ENCODE data around the gene CDH4.

CDH4 gene

DNA sequence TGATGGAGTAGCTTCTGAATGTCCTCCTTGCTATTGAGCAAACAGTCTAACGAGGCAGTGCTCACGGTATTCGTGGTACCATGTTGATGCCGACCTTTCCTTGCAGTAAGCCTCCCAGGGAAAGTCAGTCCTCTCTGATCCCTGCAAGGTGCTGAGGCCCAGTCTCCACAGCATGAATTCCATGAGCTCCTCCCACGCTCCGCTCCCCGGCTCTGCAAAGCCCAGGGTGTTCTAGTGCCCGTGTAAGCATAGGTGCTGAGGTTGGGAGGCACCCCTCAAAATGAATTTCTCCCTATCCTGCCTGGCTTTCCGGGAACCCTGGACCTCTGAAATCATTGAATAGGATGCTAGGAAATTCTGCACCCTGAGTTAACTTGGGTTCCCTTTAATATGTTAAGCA is 562.7 kb downstream of the CDH4 start:
- H3K27me3 ChIP-seq (ENCODE audit: control insufficient read depth in 3 of 3, insufficient read depth in 3 of 3, low read depth in 1 of 3, low read length in 3 of 3): no peaks in the 10 kb centered on the region
- H3K4me2 ChIP-seq (ENCODE audit: insufficient read depth, low read length, poor library complexity, severe bottlenecking): no peak overlapping the region
- no peak for DNase-seq (ENCODE audit: low spot score)
- no CpG with 5 or more reads among the region's 9 CpGs for WGBS, 2 donors (ENCODE audit: extremely low coverage in 2 of 2, insufficient read length in 2 of 2, insufficient replicate concordance in 1 of 2)
- H4K8ac ChIP-seq (ENCODE audit: low read depth, low read length): no peak overlapping the region
- H3K4ac ChIP-seq (ENCODE audit: low read length): no peak overlapping the region
- no peak overlapping the region for H2BK15ac ChIP-seq (ENCODE audit: low read length)
- H3K4me3 ChIP-seq (ENCODE audit: low read length in 2 of 2): no peak overlapping the region
- no peak overlapping the region for H3K14ac ChIP-seq (ENCODE audit: low read length)
- no peak overlapping the region for H3K27ac ChIP-seq (replicated peaks; ENCODE audit: low read length)
- no peaks in the 10 kb centered on the region for H3K4me1 ChIP-seq (ENCODE audit: control insufficient read depth in 2 of 2, insufficient read depth in 1 of 2, low read depth in 1 of 2, low read length in 2 of 2)
- H3K79me1 ChIP-seq (ENCODE audit: low read depth, low read length): no peaks in the 10 kb centered on the region
- peak overlapping the region; percentile 7 for H3K9ac ChIP-seq (ENCODE audit: low read depth, low read length, poor library complexity)
- H3K18ac ChIP-seq (ENCODE audit: low read length): no peak overlapping the region
- H2AK5ac ChIP-seq (ENCODE audit: low read depth, low read length): no peak overlapping the region
- no peak overlapping the region for H3K23ac ChIP-seq (ENCODE audit: low read depth, low read length, poor library complexity)
- H2BK5ac ChIP-seq (ENCODE audit: low read length): no peak overlapping the region
- no peak overlapping the region for H2BK120ac ChIP-seq (ENCODE audit: low read depth, low read length)
- no peak overlapping the region for H4K91ac ChIP-seq (ENCODE audit: low read depth, low read length, poor library complexity)
- H2AFZ ChIP-seq (ENCODE audit: low read length): no peak overlapping the region
- H2BK12ac ChIP-seq (ENCODE audit: low read length): no peak overlapping the region
- H3K9me3 ChIP-seq (replicated peaks in 1 of 2; ENCODE audit: control insufficient read depth in 2 of 2, insufficient read depth in 1 of 2, low read depth in 1 of 2, low read length in 2 of 2): no peaks in the 10 kb centered on the region
- H3K36me3 ChIP-seq (replicated peaks in 1 of 2; ENCODE audit: control insufficient read depth in 2 of 2, insufficient read depth in 2 of 2, low read length in 2 of 2): no peaks in the 10 kb centered on the region

DNA sequence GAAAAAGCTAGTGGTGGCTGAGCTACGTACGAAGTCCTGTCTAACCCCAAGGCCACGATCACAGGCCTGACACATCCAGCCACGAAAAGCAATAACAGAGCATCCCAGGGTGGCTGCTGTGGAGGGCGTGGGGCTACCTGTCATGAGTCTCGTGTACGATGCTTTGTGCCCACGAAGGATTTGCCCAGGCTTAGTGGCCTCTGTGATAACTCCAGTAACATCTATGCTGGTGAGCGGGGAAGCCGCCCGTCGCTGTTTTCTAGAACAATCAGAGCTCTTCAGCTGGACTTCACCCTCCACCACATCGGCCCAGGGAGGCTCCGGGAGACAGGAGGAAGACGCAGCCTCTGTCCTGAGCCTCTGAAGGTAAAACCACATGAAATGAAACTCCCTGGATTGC is 563.1 kb downstream of the CDH4 start:
- H3K4me1 ChIP-seq (ENCODE audit: control insufficient read depth in 2 of 2, insufficient read depth in 1 of 2, low read depth in 1 of 2, low read length in 2 of 2): no peaks in the 10 kb centered on the region
- DNase-seq (ENCODE audit: low spot score): no peak

DNA sequence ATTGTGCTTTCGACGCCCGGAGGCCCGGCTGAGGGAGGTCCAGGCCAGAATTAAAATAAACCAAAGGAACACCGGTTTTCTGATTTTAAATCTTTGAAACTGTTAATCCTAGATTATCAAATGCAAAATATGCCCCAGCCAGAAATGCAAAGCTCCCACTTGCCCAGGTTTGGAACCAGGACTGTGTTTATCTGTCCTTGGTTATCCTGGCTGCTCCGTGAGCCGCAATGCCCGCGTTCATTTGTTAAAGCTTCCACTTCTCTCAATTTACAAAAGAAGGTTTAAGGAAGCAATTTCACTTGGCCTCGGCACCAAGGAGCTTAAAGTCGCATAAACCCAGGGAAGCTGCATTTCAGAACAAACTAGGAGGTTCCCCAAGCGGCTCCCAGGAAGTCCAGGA is 563.6 kb downstream of the CDH4 start:
- no peak overlapping the region for H2BK12ac ChIP-seq (ENCODE audit: low read length)

More for the DNA sequence above, 563.1 kb downstream of the CDH4 start:
- Histone ChIP-seq H3K4ac (ENCODE audit: low read length) (no peak overlapping the region), H3K4me3 (ENCODE audit: low read length in 2 of 2) (no peak overlapping the region), H2BK120ac (ENCODE audit: low read depth, low read length) (no peak overlapping the region), H4K91ac (ENCODE audit: low read depth, low read length, poor library complexity) (no peak overlapping the region), H3K4me2 (ENCODE audit: insufficient read depth, low read length, poor library complexity, severe bottlenecking) (no peak overlapping the region), H3K9ac (ENCODE audit: low read depth, low read length, poor library complexity) (no peak overlapping the region), H3K27ac (replicated peaks; ENCODE audit: low read length) (no peak overlapping the region), H2BK12ac (ENCODE audit: low read length) (no peak overlapping the region), H3K36me3 (replicated peaks in 1 of 2; ENCODE audit: control insufficient read depth in 2 of 2, insufficient read depth in 2 of 2, low read length in 2 of 2) (no peaks in the 10 kb centered on the region), H2AK5ac (ENCODE audit: low read depth, low read length) (no peak overlapping the region), H3K79me1 (ENCODE audit: low read depth, low read length) (no peaks in the 10 kb centered on the region), H3K27me3 (ENCODE audit: control insufficient read depth in 3 of 3, insufficient read depth in 3 of 3, low read depth in 1 of 3, low read length in 3 of 3) (no peaks in the 10 kb centered on the region), H3K18ac (ENCODE audit: low read length) (no peak overlapping the region), H2AFZ (ENCODE audit: low read length) (no peak overlapping the region), H3K9me3 (replicated peaks in 1 of 2; ENCODE audit: control insufficient read depth in 2 of 2, insufficient read depth in 1 of 2, low read depth in 1 of 2, low read length in 2 of 2) (no peaks in the 10 kb centered on the region), H3K23ac (ENCODE audit: low read depth, low read length, poor library complexity) (no peak overlapping the region), H2BK15ac (ENCODE audit: low read length) (no peak overlapping the region), H3K14ac (ENCODE audit: low read length) (no peak overlapping the region), H2BK5ac (ENCODE audit: low read length) (no peak overlapping the region), H4K8ac (ENCODE audit: low read depth, low read length) (no peak overlapping the region)
- no CpG with 5 or more reads among the region's 15 CpGs for WGBS, 2 donors (ENCODE audit: extremely low coverage in 2 of 2, insufficient read length in 2 of 2, insufficient replicate concordance in 1 of 2)

DNA sequence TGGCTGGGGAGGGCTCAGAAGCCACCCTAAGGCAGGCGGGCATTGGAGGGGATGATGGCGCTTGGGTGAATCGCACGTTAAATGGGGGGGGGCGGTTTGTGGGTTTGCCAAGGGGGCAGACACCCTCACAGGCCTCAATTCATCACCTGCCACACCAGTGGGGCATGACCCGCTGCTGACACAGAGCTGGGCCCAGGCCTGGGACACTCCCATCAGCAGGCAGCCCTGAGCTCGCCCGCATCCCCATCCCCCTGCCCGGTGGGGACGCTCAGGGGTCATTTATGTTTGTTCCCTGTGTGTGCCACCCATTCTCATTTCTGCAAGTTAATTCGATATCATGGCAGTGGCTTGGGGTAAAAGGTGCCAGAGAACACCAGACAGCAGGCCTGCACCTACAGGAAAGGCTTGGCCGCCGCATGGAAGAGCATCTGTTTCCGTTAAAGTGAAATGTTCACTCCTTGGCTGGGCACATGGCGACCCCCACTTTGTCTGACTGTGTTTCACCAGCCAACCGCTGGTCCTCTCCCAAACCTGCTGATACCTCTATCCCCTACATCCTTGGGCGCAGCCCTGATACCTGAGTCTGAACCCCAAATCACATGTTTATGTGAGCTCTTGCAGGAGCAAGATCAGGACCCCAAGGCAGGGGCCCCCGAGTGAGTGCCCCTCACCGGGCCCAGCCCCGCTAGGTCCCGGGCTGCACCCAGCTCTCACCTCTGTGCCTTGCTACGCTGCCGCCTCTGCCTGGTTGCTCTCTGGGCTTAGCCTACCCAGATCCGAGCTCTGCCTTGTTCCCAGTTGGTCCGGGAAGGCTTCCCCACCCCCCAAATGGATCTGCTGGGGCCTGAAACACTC is 564.8 kb downstream of the CDH4 start:
- H3K79me1 ChIP-seq (ENCODE audit: low read depth, low read length): no peaks in the 10 kb centered on the region
- H3K4ac ChIP-seq (ENCODE audit: low read length): no peak overlapping the region
- H3K9ac ChIP-seq (ENCODE audit: low read depth, low read length, poor library complexity): peak overlapping the region; percentile 75
- H4K8ac ChIP-seq (ENCODE audit: low read depth, low read length): peak overlapping the region; percentile 10
- H2AFZ ChIP-seq (ENCODE audit: low read length): no peak overlapping the region
- peak overlapping the region; percentile 29 for H3K23ac ChIP-seq (ENCODE audit: low read depth, low read length, poor library complexity)
- peak overlapping the region; percentile 79 for H3K14ac ChIP-seq (ENCODE audit: low read length)
- no peak overlapping the region for H2BK120ac ChIP-seq (ENCODE audit: low read depth, low read length)
- no peak for DNase-seq (ENCODE audit: low spot score)
- H3K36me3 ChIP-seq (replicated peaks in 1 of 2; ENCODE audit: control insufficient read depth in 2 of 2, insufficient read depth in 2 of 2, low read length in 2 of 2): no peaks in the 10 kb centered on the region
- no peak overlapping the region for H3K4me3 ChIP-seq (ENCODE audit: low read length in 2 of 2)
- no peaks in the 10 kb centered on the region for H3K27me3 ChIP-seq (ENCODE audit: control insufficient read depth in 3 of 3, insufficient read depth in 3 of 3, low read depth in 1 of 3, low read length in 3 of 3)
- H2BK5ac ChIP-seq (ENCODE audit: low read length): peak overlapping the region; percentile 62
- WGBS, 2 donors (ENCODE audit: extremely low coverage in 2 of 2, insufficient read length in 2 of 2, insufficient replicate concordance in 1 of 2): no CpG with 5 or more reads among the region's 25 CpGs
- peak overlapping the region; percentile 19 for H3K18ac ChIP-seq (ENCODE audit: low read length)
- no peak overlapping the region for H2BK15ac ChIP-seq (ENCODE audit: low read length)
- peak overlapping the region; percentile 28 for H4K91ac ChIP-seq (ENCODE audit: low read depth, low read length, poor library complexity)
- H3K27ac ChIP-seq (replicated peaks; ENCODE audit: low read length): no peak overlapping the region
- H2AK5ac ChIP-seq (ENCODE audit: low read depth, low read length): no peak overlapping the region
- peak overlapping the region; percentile 58 for H2BK12ac ChIP-seq (ENCODE audit: low read length)
- no peaks in the 10 kb centered on the region for H3K9me3 ChIP-seq (replicated peaks in 1 of 2; ENCODE audit: control insufficient read depth in 2 of 2, insufficient read depth in 1 of 2, low read depth in 1 of 2, low read length in 2 of 2)
- H3K4me1 ChIP-seq (ENCODE audit: control insufficient read depth in 2 of 2, insufficient read depth in 1 of 2, low read depth in 1 of 2, low read length in 2 of 2): no peaks in the 10 kb centered on the region
- no peak overlapping the region for H3K4me2 ChIP-seq (ENCODE audit: insufficient read depth, low read length, poor library complexity, severe bottlenecking)

More for the DNA sequence above, 563.6 kb downstream of the CDH4 start:
- Histone ChIP-seq H3K27me3 (ENCODE audit: control insufficient read depth in 3 of 3, insufficient read depth in 3 of 3, low read depth in 1 of 3, low read length in 3 of 3) (no peaks in the 10 kb centered on the region), H3K4ac (ENCODE audit: low read length) (no peak overlapping the region), H3K4me1 (ENCODE audit: control insufficient read depth in 2 of 2, insufficient read depth in 1 of 2, low read depth in 1 of 2, low read length in 2 of 2) (no peaks in the 10 kb centered on the region), H2BK120ac (ENCODE audit: low read depth, low read length) (no peak overlapping the region), H3K36me3 (replicated peaks in 1 of 2; ENCODE audit: control insufficient read depth in 2 of 2, insufficient read depth in 2 of 2, low read length in 2 of 2) (no peaks in the 10 kb centered on the region), H3K14ac (ENCODE audit: low read length) (no peak overlapping the region), H3K4me2 (ENCODE audit: insufficient read depth, low read length, poor library complexity, severe bottlenecking) (no peak overlapping the region), H3K18ac (ENCODE audit: low read length) (no peak overlapping the region), H4K91ac (ENCODE audit: low read depth, low read length, poor library complexity) (no peak overlapping the region), H3K4me3 (ENCODE audit: low read length in 2 of 2) (no peak overlapping the region), H3K23ac (ENCODE audit: low read depth, low read length, poor library complexity) (no peak overlapping the region), H2BK5ac (ENCODE audit: low read length) (no peak overlapping the region), H2AFZ (ENCODE audit: low read length) (no peak overlapping the region), H3K79me1 (ENCODE audit: low read depth, low read length) (no peaks in the 10 kb centered on the region), H4K8ac (ENCODE audit: low read depth, low read length) (no peak overlapping the region), H2AK5ac (ENCODE audit: low read depth, low read length) (no peak overlapping the region), H3K9ac (ENCODE audit: low read depth, low read length, poor library complexity) (no peak overlapping the region), H2BK15ac (ENCODE audit: low read length) (no peak overlapping the region), H3K9me3 (replicated peaks in 1 of 2; ENCODE audit: control insufficient read depth in 2 of 2, insufficient read depth in 1 of 2, low read depth in 1 of 2, low read length in 2 of 2) (no peaks in the 10 kb centered on the region), H3K27ac (replicated peaks; ENCODE audit: low read length) (no peak overlapping the region)
- no CpG with 5 or more reads among the region's 12 CpGs for WGBS, 2 donors (ENCODE audit: extremely low coverage in 2 of 2, insufficient read length in 2 of 2, insufficient replicate concordance in 1 of 2)
- no peak for DNase-seq (ENCODE audit: low spot score)
